Naive B cell (primary cell): ENCODE measurements around the gene ZNF668. TPM values are rescaled to one million over a fixed set of nuclear protein-coding genes. Genes with fewer than 3 reads are reported as not detected.
"Not testable (repeated sequence)": the region's sequence is repeated elsewhere in the genome, so short reads cannot be mapped to it uniquely, and the experiment has no call there.

Experiments used
- ATAC-seq, 2 donors: fragments of 150-1000 bp; cut with Tn5 transposase; 2 replicates each; pipeline ENCODE4 v1.10.0; 2021; ENCODE audit warnings: low read depth in 2 of 2, mild to moderate bottlenecking in 2 of 2, moderate library complexity in 2 of 2
- DNase-seq: peaks from one replicate; pipeline ENCODE4 v3.0.0; 2022
- H3K27ac Mint-ChIP-seq, 6 donors: one replicate each; pipeline ENCODE4 v1.8.0; 2020 to 2022; ENCODE audit warnings: mild to moderate bottlenecking in 6 of 6, mixed read lengths in 6 of 6, moderate library complexity in 5 of 6, inconsistent platforms in 2 of 6
- H3K27me3 Mint-ChIP-seq, 3 donors: one replicate each; pipeline ENCODE4 v1.8.0; 2021 to 2022; ENCODE audit warnings: mixed read lengths in 3 of 3, mild to moderate bottlenecking in 1 of 3
- H3K36me3 Mint-ChIP-seq, 2 donors: one replicate each; pipeline ENCODE4 v1.8.0; 2020 to 2022; ENCODE audit warnings: mixed read lengths in 2 of 2, inconsistent platforms in 1 of 2, mild to moderate bottlenecking in 1 of 2
- H3K4me1 Mint-ChIP-seq, 3 donors: one replicate each; pipeline ENCODE4 v1.8.0; 2020 to 2022; ENCODE audit warnings: mixed read lengths in 3 of 3, inconsistent platforms in 1 of 3, mild to moderate bottlenecking in 1 of 3, moderate library complexity in 1 of 3
- H3K4me3 Mint-ChIP-seq, 8 donors: one replicate each; pipeline ENCODE4 v1.8.0; 2020 to 2022; ENCODE audit warnings: mild to moderate bottlenecking in 8 of 8, mixed read lengths in 8 of 8, moderate library complexity in 8 of 8, inconsistent platforms in 2 of 8
- H3K9me3 Mint-ChIP-seq, 7 donors: one replicate each; pipeline ENCODE4 v1.8.0; 2020 to 2022; ENCODE audit warnings: mixed read lengths in 7 of 7, mild to moderate bottlenecking in 5 of 7, inconsistent platforms in 2 of 7, moderate library complexity in 1 of 7
- polyA plus RNA-seq, 6 donors: library from polyadenylated mRNA; unstranded; fragments of 300-500 nt; fragmentation: Illumina TruSeq; gene quantifications; one replicate each; pipeline ENCODE4 v1.2.3, GENCODE V29; 2021; ENCODE audit warnings: low read depth in 6 of 6

ZNF668 gene
- polyA plus RNA-seq, 6 donors from 2014 or later = 3.8 to 7.5 (median 5.9) TPM

GRCh38 chr16:31108794-31109558, 34.9 kb upstream of the ZNF668 start:
- Mint-ChIP-seq H3K4me1 (peaks cover 18 to 38% (median 27%) of the 10 kb centered on the region in 3 donors), H3K36me3 (no peaks in the 10 kb centered on the region)

DNA sequence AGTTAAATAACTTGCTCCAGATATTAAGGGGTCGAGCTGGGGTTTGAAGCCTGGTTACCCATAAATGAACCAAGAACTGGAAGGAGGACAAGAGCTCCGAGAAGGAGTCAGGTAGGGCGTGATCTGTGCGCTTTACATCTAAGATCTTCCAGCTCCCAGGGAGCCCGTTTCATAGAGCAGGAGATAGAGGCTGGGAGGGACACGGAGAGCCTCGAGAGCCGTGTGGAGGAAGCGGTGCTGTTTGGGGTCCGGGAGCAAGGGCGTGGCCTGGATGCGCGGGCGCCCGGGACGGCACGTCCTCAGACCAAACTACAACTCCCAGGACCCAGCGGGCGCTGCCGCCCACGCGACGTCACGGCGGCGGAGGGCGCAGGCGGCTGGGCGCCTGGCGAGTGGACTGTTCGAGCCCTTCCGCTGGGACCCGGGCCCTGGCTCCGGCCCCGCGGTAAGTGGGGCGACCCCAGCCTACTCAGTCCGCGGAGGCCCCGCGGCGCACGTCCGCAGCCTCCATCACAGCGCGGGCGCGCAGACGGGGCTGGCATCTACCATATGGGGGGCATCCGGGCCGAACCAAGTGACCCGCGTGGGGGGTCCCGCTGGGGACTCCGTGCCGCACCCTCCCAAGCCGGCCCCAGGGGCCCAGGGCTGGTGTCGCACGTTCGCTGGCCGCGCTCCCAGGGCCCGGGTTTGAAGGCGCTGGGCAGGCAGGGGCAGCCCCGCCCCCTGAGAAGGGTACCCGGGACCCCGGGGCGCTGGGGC, 34.2 kb upstream of the ZNF668 start, which contains the start of gene BCKDK:
Gene BCKDK (plus strand): TSS at position 352 of the 759 bp plus-strand sequence. CDS start 838 bp downstream, outside the sequence.
- Mint-ChIP-seq H3K27me3 (no peaks in the 10 kb centered on the region), H3K4me3 (peak within 1 kb of the TSS; percentile 81 to 93 (median 87)), H3K9me3 (no peaks in the 10 kb centered on the region), H3K27ac (peak within 1 kb of the TSS; percentile 62 to 91 (median 75)), H3K36me3 (no peaks in the 10 kb centered on the region), H3K4me1 (peaks cover 18 to 32% (median 27%) of the 10 kb centered on the region in 3 donors)
- ATAC-seq (peak; percentile 78 to 79), DNase-seq (peak; percentile 52)

More at GRCh38 chr16:31108794-31109558, 34.9 kb upstream of the ZNF668 start:
- H3K9me3 Mint-ChIP-seq = no peaks in the 10 kb centered on the region
- DNase-seq = no peak
- ATAC-seq = no peak
- H3K27ac Mint-ChIP-seq = peak overlapping the region in 2 of 6 donors; percentile 42 to 69
- H3K27me3 Mint-ChIP-seq = no peaks in the 10 kb centered on the region
- peak overlapping the region; percentile 84 to 90 (median 86) for H3K4me3 Mint-ChIP-seq

GRCh38 chr16:31107465-31107867, 33.4 kb upstream of the ZNF668 start:
- Mint-ChIP-seq H3K4me1 (peaks cover 18 to 32% (median 27%) of the 10 kb centered on the region in 3 donors), H3K27ac (peak overlapping the region in 2 of 6 donors; percentile 52 to 80), H3K4me3 (peak overlapping the region; percentile 81 to 93 (median 87)), H3K36me3 (no peaks in the 10 kb centered on the region), H3K27me3 (no peaks in the 10 kb centered on the region), H3K9me3 (no peaks in the 10 kb centered on the region)
- no peak for ATAC-seq
- DNase-seq = no peak

- Mint-ChIP-seq H3K36me3 (no peaks in the 10 kb centered on the region), H3K4me1 (peaks cover 18 to 32% (median 27%) of the 10 kb centered on the region in 3 donors), H3K9me3 (no peaks in the 10 kb centered on the region), H3K27ac (peak overlapping the region in 1 of 6 donors; percentile 52), H3K4me3 (peak overlapping the region in 6 of 8 donors; percentile 6 to 93 (median 88)), H3K27me3 (no peaks in the 10 kb centered on the region)
- ATAC-seq (no peak), DNase-seq (no peak)
Measured at GRCh38 chr16:31106509-31107464, 32.7 kb upstream of the ZNF668 start.

DNA sequence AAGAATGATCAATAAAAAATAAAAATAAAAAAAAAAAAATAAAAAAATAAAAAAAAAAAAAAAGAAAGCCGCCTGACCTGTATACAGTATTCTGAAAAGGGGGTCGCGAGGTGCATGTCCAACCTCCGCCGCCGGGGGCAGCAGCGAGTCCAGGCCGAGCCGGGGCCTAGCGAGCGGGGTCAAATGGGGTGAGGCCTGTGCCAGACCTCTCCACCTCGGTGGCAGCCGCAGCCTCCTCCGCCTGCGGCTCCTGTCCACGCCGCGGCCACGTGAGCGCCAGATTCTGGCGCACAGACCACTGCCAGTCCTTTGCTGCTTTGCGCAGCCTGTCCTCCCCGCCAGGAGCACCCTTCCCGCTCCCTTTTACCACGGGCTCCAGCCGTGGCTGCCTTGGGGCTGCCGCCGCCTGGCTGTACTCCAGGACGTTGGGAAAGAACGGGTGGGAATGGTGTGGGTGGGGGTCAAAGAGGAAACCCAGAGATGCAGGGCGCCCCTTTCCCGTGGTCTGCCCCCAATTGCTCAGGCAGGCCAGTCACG, 31.7 kb upstream of the ZNF668 start:
- peaks cover 18 to 30% (median 27%) of the 10 kb centered on the region in 3 donors for H3K4me1 Mint-ChIP-seq
- H3K4me3 Mint-ChIP-seq = peak overlapping the region; percentile 10 to 78 (median 37)
- H3K36me3 Mint-ChIP-seq = no peaks in the 10 kb centered on the region
- DNase-seq = peak; percentile 77
- H3K27ac Mint-ChIP-seq = peak overlapping the region in 3 of 6 donors; percentile 21 to 85 (median 56)
- ATAC-seq = peak; percentile 77 to 81
- no peaks in the 10 kb centered on the region for H3K27me3 Mint-ChIP-seq
- no peaks in the 10 kb centered on the region for H3K9me3 Mint-ChIP-seq

- H3K4me3 Mint-ChIP-seq, H3K9me3 Mint-ChIP-seq, H3K27me3 Mint-ChIP-seq, DNase-seq, H3K4me1 Mint-ChIP-seq, ATAC-seq, H3K27ac Mint-ChIP-seq, H3K36me3 Mint-ChIP-seq: not testable (repeated sequence)
Measured at GRCh38 chr16:31100876-31101641, 27.0 kb upstream of the ZNF668 start.

- no peak overlapping the region for H3K27ac Mint-ChIP-seq
- H3K36me3 Mint-ChIP-seq = no peaks in the 10 kb centered on the region
- H3K4me3 Mint-ChIP-seq = peak overlapping the region in 1 of 8 donors; percentile 18
Measured at GRCh38 chr16:31099860-31100638, 26.0 kb upstream of the ZNF668 start.

GRCh38 chr16:31094424-31095120, 20.5 kb upstream of the ZNF668 start, which contains the start of gene VKORC1:
TSS of gene VKORC1 (minus strand) at chr16:31094797. CDS start at chr16:31094729, 68 bp downstream.
- Mint-ChIP-seq H3K4me3 (peak within 1 kb of the TSS; percentile 94 to 99 (median 96)), H3K27ac (peak within 1 kb of the TSS; percentile 81 to 99 (median 95)), H3K27me3 (no peaks in the 10 kb centered on the region), H3K9me3 (no peaks in the 10 kb centered on the region), H3K4me1 (peaks cover 19 to 31% (median 26%) of the 10 kb centered on the region in 3 donors), H3K36me3 (no peaks in the 10 kb centered on the region)
- ATAC-seq = peak; percentile 87 to 89
- DNase-seq = peak; percentile 79

More at GRCh38 chr16:31099860-31100638, 26.0 kb upstream of the ZNF668 start:
- no peak for ATAC-seq
- peaks cover 0 to 8% (median 0%) of the 10 kb centered on the region in 3 donors for H3K27me3 Mint-ChIP-seq
- H3K4me1 Mint-ChIP-seq = peaks cover 11 to 14% (median 13%) of the 10 kb centered on the region in 3 donors
- DNase-seq = no peak
- H3K9me3 Mint-ChIP-seq = no peaks in the 10 kb centered on the region

DNA sequence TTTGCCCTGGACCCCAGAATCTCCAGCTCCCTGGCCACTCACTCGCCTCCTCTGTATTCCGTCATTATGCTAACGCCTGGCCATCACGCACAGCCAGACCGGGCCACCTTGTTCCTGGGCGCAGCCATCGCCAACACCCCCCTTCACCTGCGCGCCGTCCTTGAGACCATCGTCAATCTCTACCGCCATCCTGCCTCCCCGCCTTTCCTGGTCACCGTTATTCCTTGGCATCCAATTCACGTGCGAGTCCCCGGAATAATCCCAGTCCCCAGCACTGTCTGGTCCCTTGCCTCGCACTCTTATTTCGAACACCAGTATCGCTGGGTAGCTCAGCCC, 20.0 kb upstream of the ZNF668 start:
- peaks cover 19 to 31% (median 26%) of the 10 kb centered on the region in 3 donors for H3K4me1 Mint-ChIP-seq
- H3K36me3 Mint-ChIP-seq = no peaks in the 10 kb centered on the region
- H3K4me3 Mint-ChIP-seq = peak overlapping the region; percentile 94 to 99 (median 96)
- ATAC-seq (no peak), DNase-seq (no peak)
- H3K9me3 Mint-ChIP-seq = no peaks in the 10 kb centered on the region
- H3K27me3 Mint-ChIP-seq = no peaks in the 10 kb centered on the region
- peak overlapping the region; percentile 81 to 99 (median 95) for H3K27ac Mint-ChIP-seq

DNA sequence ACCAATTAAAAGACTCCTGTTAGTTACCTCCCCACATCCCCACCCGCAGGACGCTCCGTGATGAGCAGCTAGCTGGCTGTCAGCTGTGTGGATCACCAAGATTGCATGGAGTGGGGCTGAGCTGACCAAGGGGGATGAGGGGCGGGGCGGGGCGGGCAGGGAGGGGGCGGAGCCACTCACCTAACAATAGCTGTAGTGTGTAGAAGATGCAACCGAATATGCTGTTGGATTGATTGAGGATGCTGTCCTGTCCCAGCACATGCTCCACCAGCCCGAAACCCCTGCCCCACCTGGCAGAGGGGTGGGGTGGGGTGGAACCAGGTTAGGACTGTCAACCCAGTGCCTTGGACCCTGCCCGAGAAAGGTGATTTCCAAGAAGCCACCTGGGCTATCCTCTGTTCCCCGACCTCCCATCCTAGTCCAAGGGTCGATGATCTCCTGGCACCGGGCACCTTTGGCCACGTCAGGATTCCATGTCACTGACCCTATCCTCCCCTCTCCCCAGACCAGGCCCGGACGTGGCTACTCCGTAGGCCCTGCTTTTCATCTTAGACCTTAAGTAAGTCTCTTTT, 19.2 kb upstream of the ZNF668 start:
- Mint-ChIP-seq H3K36me3 (no peaks in the 10 kb centered on the region), H3K27ac (peak overlapping the region in 2 of 6 donors; percentile 7 to 76), H3K9me3 (no peaks in the 10 kb centered on the region), H3K4me3 (peak overlapping the region in 6 of 8 donors; percentile 20 to 96 (median 76)), H3K27me3 (no peaks in the 10 kb centered on the region), H3K4me1 (peaks cover 19 to 31% (median 26%) of the 10 kb centered on the region in 3 donors)
- ATAC-seq = no peak
- no peak for DNase-seq
